HT-29 (cell line): ENCODE data around the gene RAMP3. TPM values are rescaled to one million over a fixed set of nuclear protein-coding genes. Genes with fewer than 3 reads are reported as not detected.
A peak's percentile ranks its signal among the peaks of the same experiment; 100 is the strongest.
"Not testable (repeated sequence)": the region's sequence is repeated elsewhere in the genome, so short reads cannot be mapped to it uniquely, and the experiment has no call there.

Source experiments
- DNase-seq: peaks from one replicate; pipeline ENCODE4 v3.0.0-alpha.2; 2015; ENCODE audit warnings: low spot score
- total RNA-seq: library from RNA; depleted of rRNA; stranded (reverse); fragments of >200 nt; shearing (Covaris generic); gene quantifications from 2 replicates; pipeline ENCODE4 v1.2.3, GENCODE V29; 2014

The RAMP3 gene
- total RNA-seq, 1 experiment from 2014 or later: not detected

DNA sequence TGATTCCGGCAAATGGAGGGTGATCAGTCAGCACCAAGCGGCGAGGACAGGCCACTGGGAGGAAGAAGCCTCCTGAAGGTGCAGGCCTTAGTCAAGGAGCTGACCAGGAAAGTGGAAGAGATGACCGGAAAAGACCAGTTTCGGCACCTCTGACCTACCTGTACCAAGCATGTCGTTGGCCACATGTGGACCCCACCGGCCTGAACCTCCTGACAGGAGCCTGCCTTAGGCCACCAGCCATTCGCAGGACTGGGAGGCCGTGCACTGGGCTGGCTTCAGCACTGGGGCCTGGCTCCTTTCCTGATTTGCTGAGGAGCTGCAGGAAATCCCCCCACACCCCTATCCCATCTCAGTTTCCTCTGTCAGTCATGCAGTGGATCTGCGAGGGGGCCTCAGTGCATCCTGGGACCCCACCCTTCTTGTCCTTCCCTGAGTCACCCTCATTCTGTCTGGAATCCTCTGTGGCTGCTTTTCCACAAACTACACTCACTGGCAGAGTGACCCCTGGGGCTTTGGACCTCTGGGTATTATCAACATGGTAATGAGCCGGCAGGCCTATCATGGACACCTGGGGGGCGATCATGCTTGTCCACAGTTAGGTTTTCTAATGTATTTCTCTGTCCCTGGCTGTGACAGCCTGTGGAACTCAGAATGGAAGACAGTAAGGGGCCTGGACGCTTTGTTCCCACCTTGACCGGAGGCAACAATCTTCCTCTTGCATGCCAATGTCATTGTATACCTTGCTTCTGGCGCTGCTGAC, 33.0 kb downstream of the RAMP3 start:
- no peak for DNase-seq

DNA sequence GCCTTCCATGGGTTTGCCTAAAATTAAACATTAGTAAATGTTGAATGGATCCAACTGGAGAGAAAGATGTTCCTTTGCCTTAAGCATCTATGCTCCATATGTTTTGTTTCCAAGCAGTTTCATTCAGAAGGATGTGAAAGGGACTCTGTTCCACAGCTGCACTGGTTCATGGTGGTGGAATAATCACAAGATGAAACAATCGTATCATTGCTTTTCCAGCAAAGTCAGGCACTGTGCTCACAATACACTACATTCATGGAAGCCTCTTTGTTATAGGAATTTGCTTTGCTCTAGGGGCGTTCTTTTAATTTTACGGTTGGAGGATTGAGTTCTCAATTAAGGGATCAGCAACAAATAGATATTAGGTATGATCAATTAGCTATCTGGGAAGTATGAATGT, 33.8 kb downstream of the RAMP3 start:
- DNase-seq: no peak

DNA sequence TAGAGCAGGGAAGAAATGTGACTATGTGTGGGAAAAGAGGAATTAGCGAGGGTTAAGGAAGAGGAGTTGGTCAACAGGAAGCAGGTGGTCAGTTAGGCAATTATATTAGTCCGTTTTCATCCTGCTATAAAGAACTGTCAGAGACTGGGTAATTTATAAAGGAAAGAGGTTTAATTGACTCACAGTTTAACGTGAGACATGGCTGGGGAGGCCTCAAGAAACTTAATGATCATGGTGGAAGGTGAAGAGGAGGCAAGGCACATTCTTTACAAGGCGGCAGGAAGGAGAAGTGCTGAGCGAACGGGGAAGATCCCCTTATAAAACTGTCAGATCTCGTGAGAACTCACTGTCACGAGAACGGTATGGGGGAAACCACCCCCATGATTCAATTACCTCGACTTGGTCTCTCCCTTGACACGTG, 35.0 kb downstream of the RAMP3 start:
- no peak for DNase-seq

DNA sequence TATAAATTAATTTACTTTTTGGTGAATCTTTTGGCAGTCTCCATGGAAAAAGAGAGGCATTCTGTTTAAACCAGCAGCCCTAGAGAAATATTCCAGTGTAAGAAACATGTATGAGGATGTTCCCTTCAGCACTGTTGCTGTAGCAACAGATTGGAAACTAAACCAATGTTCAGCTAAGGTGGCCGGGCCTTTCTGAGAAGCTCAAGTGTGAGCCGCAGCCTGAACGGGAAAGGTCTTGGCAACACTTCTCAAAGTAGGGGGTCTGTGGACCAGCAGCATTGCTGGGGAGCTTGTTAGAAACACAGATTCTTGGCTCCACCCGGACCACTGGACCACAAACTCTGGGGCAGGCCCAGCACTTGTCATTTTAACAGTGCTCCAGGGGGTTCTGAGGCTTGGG, 36.2 kb downstream of the RAMP3 start:
- DNase-seq: no peak

DNA sequence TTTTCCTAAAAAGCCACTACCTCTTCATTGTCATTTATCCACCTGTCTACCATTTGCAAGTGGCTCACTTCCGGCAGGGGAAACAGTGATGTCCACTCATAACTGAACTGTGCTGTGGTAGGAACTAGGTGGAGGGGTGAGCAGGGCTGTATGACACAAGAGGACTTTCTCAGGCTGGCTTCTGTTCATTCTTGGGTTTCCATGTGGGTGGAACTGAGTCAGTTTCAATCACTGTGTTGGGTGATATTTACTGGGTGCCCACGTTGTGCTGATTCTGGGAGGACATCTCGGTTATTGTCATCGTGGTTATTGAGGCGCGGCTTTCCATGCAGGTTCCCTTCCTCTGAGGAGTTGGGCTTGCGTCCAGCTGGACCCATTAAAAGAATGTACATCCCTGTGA, 38.8 kb downstream of the RAMP3 start:
- no peak for DNase-seq

DNA sequence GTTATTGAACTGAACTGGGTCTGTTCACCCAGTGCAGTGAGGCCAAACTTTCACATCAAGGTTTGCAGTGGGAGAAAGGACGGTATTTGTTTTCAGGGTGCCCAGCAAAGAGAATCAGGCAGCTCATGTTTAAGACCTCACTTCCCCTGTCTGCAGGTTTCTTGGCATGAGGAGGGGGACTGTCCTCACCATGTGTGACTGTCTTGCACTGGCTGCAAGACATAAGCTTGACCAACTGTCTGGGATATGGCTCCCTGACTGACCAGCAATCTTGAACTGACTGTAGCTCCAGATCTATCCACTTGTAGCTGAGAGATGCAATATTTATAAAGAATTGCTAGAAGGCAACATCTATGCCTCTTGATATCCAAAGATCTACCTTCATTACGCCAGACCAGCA, 39.9 kb downstream of the RAMP3 start:
- no peak for DNase-seq

DNA sequence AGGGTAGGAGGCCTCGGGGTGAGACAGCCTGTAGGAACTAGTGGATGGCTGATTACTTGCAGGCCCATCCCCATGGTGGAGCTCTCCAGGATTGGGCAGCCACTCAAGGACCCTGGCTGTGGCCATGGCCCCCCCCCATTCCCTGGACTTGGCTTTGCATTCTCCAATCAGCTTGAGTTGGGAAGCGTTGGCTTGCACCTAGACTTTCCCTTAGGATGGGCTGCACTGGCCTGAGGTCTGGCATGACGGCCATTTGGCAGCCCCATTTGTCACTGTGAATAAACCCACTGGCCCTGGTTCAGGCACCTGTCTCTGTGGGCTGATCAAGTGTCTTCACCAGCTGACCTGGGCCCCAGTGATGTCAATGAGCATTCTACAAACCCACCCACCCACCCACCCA, 41.4 kb downstream of the RAMP3 start:
- no peak for DNase-seq

DNA sequence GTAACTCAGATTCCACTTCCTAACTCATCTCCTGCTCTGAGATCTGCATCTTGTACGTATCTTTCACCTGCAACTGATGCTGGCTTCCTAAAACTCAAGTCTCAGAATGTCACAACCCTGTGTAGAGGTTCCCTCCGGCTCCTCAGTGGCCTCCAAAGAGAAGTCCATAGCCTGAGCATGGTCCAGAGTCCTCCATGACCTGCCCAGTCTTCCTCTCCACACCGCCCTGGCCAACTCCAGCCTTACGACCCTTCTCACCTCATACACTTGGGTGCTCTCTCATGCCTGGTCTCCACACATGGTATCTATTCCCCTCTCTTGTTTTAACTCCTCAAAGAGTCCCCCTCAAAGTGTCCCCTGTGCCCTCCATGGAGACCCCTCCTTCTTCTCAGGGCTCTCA, 41.9 kb downstream of the RAMP3 start:
- DNase-seq: no peak

DNA sequence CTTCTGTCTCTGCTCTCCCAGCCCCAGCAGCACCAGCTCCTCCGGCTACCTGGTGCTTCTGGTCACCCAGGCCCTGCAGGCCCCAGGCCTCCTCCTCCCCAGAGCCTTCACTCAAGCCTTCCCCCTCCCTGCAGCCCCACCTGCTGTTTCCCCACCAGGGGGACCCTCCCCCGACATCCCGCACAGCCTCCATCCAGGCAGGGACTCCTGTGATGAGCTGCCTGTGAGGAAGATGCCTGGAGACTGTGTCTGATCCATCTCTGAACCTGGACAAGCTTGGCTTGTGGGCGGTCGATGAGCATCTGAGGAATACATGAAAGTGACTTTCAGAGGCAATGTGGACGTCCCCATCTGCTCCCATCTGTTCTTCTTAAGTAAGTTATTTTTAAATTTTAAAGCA, 45.0 kb downstream of the RAMP3 start:
- DNase-seq: no peak

DNA sequence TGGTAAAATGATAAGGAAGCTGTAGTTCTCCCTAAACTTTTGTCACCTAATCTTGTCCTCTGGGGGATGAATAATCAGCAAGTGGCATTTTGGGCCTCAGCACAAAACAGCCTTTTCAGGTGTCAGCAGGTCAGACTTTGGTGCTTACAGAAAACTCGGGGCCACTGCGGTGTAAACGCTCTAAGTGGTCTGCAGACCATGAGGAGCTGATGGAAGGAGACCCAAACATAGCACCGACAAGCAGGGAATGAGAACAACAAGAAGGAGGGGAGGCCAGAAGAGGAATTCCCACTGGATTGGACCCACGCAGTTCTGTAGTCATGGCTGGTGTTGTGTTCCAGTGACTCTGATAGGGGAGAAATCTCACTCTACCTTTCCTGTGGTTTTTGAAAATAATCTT, 45.4 kb downstream of the RAMP3 start:
- no peak for DNase-seq

DNA sequence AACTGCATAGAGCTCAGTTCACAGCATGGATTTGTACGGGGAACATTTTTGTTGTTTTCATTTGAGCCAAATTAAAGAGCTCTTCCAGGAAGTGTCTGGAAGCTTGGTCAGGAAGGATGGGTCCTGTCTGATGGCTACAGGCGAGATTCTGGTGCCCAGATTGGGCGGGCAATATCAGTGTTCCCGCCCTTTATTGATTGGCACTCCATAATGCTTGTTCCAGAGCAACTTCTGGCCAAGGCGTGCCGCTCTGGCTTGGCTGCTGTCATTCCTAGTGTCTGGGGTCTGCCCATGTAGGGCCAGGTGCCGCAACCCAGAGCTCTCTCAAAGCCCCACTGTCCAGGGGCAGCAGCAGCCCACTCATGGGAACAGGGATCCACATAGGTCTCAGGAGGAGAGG, 45.9 kb downstream of the RAMP3 start:
- DNase-seq: no peak

DNA sequence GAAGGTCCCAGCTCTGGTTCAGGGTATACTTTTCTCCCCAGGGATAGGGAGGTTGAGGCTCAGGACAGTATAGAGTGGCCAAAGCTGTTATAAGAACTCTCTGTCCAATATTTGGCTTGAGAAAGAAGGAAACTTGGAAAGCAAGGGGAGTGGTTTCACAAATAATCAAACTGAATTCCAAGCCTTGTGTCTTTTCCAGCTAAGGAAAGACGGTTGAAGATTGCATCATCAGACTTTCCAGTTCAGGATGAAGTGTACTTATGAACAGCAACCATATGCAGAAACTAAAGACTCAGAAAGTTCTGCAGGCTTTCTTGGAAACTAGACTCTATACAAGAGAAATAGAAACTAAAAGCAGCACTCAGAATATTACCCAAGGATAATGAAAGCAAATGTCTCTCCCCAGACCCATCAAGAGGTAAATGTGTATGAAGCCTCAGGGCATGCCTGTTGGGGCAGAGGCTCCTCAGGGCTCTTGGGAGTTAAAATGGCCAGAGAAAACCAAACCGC, 46.4 kb downstream of the RAMP3 start:
- no peak for DNase-seq

DNA sequence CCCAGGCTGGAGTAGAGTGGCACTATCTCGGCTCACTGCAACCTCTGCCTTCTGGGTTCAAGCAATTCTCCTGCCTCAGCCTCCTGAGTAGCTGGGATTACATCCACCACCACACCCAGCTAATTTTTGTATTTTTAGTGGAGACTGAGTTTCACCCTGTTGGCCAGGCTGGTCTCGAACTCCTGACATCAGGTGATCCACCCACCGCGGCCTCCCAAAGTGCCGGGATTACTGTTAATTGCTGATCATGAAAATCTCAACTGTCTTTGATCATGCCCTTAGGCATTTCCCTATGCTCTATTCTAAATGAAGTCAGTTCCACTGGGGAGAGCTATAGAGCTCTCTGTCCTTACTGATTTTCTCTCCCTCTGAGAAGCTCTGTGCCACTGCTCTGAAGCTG, 48.7 kb downstream of the RAMP3 start:
- not testable (repeated sequence) for DNase-seq

DNA sequence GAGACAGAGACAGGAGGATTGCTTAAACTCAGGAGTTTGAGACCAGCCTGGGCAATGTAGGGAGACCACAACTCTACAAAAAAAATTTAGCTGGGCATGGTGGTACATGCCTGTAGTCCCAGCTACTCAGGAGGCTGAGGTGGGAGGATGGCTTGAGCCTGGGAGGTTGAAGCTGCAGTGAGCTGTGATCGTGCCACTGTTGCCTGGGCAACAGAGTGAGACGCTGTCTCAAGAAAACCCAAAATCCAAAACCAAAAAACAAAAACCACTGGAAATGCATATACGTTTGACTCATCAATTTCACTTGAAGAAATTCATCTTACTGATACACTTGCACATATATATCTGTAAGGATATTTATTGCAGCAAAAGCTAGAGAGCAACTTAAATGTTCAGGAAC, 52.3 kb downstream of the RAMP3 start:
- DNase-seq: not testable (repeated sequence)

DNA sequence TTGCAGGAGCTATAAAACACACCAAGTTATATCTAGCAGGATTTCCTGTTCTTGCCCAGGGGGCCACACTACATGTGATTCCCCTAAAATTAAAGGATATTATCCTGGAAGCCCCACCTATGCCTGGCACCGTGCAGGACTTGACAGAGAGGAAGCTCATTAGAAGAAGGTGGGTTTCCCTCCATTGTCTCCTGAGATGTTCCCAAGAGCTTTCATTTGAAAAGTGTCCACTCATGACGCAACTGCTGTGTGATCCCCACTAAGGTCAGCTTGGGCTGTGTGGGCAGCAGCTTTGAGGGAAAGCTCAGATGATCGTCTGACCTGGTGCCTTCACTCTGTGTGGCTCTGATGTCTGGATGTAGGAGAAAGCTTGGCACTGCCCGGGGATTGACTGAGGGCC, 53.5 kb downstream of the RAMP3 start:
- DNase-seq: no peak

DNA sequence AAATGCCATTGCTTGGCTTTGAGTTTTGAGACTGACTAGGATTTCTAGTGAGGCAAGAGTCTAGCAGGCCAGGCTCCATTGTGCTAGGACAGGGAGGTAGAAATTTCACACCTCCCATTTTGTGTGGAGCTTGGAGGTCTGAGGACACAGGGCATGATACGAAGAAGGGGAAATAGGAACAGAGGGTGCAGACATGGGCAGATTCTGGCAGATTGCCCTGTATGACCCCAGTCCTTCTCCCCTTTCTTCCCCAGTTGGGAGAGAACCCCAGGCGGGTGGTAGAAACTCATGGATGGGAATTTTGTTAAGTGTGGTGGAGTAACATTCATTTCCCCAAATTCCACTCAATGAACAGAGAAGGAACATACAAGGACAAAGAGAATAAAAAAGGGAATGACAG, 54.4 kb downstream of the RAMP3 start:
- DNase-seq: no peak

DNA sequence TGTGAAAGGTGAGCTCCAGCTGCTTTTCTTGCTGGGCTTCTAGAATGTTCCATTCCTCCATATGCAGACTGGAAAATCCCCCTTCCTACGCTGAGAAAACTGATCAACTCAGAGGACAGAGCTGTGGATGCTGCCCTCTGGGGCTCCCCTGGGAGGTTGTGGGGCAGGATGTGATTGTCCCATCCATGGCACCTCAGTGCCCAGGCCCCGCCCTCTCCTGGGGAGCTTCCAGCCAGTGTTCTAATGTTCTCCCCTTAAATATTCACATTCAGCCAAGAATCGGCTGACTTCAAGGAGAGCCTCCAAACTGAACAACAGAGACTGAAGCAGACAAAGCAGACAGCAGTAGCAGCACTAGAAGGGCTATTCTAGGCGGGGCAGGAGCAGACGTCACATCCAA, 55.0 kb downstream of the RAMP3 start:
- no peak for DNase-seq

DNA sequence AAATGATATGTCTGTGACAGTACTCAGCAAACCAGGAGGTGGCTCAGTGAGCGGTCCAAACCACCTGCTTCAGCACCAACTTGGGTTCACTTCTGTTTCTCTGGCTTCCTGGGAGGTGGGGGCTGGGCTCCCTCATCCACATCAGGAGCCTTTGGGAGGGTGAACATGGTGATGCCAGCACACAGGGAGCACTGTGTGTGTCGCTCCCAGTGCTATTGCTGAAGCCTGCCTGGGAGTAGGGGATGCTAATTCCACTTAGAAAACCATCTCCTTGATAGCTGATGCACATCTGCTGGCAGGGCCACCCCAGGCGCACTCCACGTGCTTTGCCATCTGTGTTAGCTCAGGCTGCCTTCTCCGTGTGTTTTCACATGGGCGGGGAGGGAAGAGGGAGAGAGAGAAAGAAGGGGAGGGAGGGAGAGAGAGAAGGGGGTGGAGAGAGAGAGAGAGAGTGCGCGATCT, 58.0 kb downstream of the RAMP3 start:
- no peak for DNase-seq

DNA sequence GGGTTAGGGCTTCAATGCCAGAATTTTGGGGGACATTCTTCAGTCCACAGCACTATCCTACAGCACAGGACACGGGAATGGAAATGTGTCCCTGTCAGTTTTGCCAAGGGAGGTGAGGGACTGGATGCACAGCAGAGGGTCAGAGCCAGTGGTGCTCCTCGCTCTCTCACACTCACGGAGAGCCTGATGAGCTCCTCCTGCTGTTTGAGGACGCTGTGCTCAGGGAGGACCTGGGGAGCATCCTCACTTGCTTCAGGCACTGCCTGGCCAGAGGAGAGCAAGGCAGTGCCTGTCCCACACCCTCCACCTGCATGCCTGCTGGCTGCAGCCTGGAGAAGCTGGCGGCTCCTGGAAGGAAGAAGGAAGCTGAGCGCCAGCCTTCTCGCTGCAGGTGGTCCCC, 58.6 kb downstream of the RAMP3 start:
- no peak for DNase-seq

DNA sequence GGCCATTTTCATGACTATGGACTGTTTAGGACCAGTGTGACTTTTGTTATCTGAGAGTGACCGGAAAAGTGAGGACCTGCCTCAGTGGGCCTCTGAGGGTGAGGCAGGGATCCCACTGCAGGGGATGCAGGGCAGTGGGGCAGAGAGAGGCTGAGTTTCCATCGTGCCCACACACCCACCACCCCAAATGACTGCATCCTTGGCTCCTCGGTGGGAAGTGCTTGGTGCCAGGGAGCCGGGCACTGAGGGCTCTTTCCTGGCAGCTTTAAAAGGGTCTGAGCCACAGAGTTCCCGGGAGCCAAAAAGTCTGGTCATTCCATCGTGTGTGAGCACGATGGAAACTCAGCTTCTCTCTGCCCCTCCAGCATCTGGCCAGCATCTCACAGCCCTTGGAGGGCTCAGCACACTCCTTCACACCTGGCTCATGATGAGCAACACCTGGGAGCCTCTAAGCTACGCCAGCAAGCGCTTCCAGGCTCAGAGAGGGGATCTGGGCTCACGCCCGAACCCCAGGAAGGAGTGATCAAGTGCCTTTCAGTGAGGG, 59.1 kb downstream of the RAMP3 start:
- DNase-seq: no peak

DNA sequence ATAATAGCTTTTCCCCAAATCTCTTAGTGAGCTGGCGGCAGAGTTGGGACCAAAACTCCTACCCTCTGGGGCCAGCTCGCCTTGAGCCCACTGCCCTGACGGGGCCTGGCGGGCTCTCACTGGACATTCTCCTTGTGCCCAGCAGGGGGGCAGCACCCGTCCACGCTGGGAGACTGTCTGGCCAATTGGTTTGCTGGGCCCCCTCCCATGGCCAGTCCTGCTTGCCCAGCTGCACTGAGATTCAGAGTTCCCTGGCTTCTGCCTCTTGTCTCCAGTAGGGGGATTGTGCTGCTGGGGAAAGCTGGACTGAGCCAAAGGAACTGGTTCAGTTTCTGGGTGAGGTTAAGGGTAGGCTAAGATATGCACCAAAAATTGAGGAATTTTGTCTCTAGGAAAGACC, 59.8 kb downstream of the RAMP3 start:
- DNase-seq: peak; percentile 39

DNA sequence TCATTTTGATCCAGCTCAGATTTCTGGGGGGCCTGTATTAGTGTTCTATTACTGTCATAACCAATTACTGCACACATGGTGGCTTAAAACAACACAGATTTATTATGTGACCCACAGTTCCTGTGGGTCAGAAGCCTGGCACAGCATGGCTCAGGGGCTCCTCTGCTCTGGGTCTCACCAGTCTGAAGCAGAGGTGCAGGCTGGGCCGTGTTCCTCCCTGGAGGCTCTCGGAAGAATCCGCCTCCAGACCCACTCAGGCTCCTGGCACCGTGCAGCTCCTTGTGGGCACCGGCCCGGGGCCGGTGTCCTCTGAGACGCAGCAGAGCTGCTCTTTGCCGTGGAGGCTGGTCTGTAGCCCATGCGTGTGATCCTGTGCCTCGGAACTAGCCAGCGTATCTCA, 61.5 kb downstream of the RAMP3 start:
- no peak for DNase-seq

DNA sequence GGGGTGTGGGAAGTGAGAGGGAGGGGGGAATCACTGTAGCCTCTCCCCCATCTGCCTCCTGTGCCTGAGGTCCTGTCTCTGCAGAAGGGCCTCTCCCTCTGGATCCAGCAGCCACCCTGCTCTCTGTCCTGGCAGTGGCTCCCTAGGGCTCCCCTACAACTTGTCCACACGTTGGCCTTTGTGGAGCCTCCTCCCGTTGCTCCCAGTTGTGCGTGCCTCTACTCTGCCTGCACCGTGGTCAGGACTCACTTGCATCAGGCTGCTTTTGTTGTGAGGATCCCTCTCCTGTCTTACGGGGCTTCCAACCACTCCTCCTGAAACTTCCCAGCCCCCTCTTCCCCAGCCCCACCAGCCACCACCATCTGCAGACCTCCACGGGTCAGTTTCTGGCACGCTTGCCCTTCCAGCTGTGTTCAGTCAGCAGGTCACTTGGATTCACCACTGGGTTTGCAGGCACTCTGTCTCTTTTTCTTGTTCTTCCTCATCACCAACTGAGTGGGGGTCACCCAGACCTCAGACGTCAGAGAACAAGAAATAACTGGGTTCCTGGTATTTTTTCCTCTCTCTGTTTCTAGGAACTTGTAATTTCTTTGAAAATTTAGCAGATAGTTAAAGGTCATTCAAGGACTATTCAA, 62.3 kb downstream of the RAMP3 start:
- DNase-seq: no peak
